Measurements from ENCODE around the gene ABCA6. TPM values are rescaled to one million over a fixed set of nuclear protein-coding genes. Genes with fewer than 3 reads are reported as not detected.

The ABCA6 gene, protein sequence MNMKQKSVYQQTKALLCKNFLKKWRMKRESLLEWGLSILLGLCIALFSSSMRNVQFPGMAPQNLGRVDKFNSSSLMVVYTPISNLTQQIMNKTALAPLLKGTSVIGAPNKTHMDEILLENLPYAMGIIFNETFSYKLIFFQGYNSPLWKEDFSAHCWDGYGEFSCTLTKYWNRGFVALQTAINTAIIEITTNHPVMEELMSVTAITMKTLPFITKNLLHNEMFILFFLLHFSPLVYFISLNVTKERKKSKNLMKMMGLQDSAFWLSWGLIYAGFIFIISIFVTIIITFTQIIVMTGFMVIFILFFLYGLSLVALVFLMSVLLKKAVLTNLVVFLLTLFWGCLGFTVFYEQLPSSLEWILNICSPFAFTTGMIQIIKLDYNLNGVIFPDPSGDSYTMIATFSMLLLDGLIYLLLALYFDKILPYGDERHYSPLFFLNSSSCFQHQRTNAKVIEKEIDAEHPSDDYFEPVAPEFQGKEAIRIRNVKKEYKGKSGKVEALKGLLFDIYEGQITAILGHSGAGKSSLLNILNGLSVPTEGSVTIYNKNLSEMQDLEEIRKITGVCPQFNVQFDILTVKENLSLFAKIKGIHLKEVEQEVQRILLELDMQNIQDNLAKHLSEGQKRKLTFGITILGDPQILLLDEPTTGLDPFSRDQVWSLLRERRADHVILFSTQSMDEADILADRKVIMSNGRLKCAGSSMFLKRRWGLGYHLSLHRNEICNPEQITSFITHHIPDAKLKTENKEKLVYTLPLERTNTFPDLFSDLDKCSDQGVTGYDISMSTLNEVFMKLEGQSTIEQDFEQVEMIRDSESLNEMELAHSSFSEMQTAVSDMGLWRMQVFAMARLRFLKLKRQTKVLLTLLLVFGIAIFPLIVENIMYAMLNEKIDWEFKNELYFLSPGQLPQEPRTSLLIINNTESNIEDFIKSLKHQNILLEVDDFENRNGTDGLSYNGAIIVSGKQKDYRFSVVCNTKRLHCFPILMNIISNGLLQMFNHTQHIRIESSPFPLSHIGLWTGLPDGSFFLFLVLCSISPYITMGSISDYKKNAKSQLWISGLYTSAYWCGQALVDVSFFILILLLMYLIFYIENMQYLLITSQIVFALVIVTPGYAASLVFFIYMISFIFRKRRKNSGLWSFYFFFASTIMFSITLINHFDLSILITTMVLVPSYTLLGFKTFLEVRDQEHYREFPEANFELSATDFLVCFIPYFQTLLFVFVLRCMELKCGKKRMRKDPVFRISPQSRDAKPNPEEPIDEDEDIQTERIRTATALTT (N-terminal part only)
- 0.15 TPM for total RNA-seq
- not detected for polyA plus RNA-seq

DNA sequence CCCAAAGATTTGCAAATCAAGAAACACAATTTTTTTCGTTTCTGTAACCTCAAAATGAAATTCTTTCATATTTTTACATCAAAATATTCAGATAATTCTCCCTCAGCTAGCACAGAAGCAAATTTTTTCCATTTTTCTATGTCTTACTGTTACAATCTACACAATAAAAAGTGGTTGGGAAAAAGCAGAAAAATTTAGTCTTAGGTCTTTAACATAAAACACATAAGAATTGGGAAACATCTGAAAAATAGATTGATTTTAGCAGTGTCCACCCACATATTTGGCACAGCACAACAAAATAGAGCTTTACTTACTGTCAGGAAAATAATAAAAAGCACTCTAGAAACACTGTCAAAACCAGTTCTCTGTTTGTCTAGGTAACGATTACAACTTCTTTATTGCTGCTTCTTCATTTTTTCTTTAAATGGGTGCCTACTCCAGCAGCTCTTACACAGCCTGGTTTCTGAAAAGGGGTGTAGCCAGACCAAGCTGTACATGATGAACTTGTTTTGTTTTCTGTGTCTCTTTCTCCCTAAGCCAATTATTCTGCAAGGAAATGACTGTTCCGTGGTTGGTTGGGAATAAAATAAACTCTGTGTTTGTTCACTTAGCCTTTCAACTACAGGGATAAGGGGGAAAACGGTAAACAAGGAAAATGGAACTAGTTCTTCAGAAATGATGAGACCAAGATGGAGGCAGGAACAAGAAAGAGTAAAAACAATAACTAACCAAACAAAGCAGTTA is at the start of gene ABCA6:
Gene ABCA6 (minus strand): TSS at position 465 of the 744 bp plus-strand sequence. CDS start 1,192 bp downstream, outside the sequence.
- Mint-ChIP-seq H3K27me3 (peaks cover 10% of the 10 kb centered on the region), H3K36me3 (no peaks in the 10 kb centered on the region), H3K9me3 (peaks cover 0 to 4% (median 0%) of the 10 kb centered on the region in 7 donors), H3K4me1 (no peaks in the 10 kb centered on the region), H3K27ac (no peak within 1 kb of the TSS), H3K4me3 (no peak within 1 kb of the TSS)
- no peak for ATAC-seq (ENCODE audit: low read depth in 2 of 2)
- no peak within 1 kb of the TSS for H3K27ac ChIP-seq (ENCODE audit: insufficient read depth, low read length, poor library complexity, severe bottlenecking)
- H3K36me3 ChIP-seq (ENCODE audit: control insufficient read depth, insufficient read depth, low read length) = no peaks in the 10 kb centered on the region
- DNase-seq = no peak
- no peaks in the 10 kb centered on the region for H3K9me3 ChIP-seq (ENCODE audit: control insufficient read depth in 2 of 2, low read length in 2 of 2)
- no peak within 1 kb of the TSS for H3K4me3 ChIP-seq (ENCODE audit: low read depth, low read length)
- no peaks in the 10 kb centered on the region for H3K4me1 ChIP-seq (ENCODE audit: control insufficient read depth, insufficient read depth, low read length, poor library complexity, severe bottlenecking)
- H3K27me3 ChIP-seq (ENCODE audit: control insufficient read depth, insufficient read depth, low read length) = no peaks in the 10 kb centered on the region

DNA sequence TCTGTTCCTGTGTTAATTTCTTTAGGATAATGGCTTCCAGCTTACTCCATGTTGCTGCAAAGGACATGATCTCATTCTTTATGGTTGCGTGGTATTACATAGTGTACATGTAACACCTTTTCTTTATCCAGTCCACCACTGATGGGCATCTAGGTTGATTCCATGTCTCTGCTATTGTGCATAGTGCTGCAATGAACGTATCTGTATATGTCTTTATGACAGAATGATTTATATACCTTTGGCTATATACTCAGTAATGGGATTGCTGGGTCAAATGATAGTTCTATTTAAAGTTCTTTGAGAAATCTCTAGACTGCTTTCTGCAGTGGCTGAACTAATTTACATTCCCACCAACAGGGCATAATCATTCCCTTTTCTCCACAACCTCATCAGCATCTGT is 47.1 kb upstream of the ABCA6 start:
- Histone ChIP-seq H3K27ac (ENCODE audit: insufficient read depth, low read length, poor library complexity, severe bottlenecking) (no peak overlapping the region), H3K4me1 (ENCODE audit: control insufficient read depth, insufficient read depth, low read length, poor library complexity, severe bottlenecking) (no peaks in the 10 kb centered on the region), H3K36me3 (ENCODE audit: control insufficient read depth, insufficient read depth, low read length) (no peaks in the 10 kb centered on the region), H3K4me3 (ENCODE audit: low read depth, low read length) (no peak overlapping the region), H3K9me3 (ENCODE audit: control insufficient read depth in 2 of 2, low read length in 2 of 2) (no peaks in the 10 kb centered on the region), H3K27me3 (ENCODE audit: control insufficient read depth, insufficient read depth, low read length) (no peaks in the 10 kb centered on the region)
- Mint-ChIP-seq H3K9me3 (no peaks in the 10 kb centered on the region), H3K4me3 (no peak overlapping the region), H3K36me3 (peaks cover 3% of the 10 kb centered on the region), H3K27me3 (no peaks in the 10 kb centered on the region), H3K4me1 (no peaks in the 10 kb centered on the region), H3K27ac (no peak overlapping the region)
- DNase-seq (no peak), ATAC-seq (ENCODE audit: low read depth in 2 of 2) (no peak)

DNA sequence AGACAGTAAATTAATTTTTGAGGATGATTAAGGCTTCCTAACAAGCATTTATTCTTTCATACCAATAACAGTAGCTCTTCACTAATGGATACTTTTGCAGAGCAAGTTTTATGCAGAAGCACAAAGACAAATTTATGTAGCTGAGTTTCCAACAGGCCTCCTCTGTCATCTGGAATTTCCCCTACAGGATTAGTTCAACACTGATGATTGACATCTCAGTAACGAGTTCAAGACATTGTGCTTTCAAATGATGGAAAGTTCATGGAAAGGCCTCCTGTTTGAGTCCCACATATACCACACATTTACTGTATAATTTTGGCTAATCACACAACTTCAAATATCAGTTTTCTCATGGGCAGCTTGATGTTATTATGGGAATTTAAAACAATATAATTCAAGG is 46.4 kb upstream of the ABCA6 start:
- Histone ChIP-seq H3K36me3 (ENCODE audit: control insufficient read depth, insufficient read depth, low read length) (no peaks in the 10 kb centered on the region), H3K4me1 (ENCODE audit: control insufficient read depth, insufficient read depth, low read length, poor library complexity, severe bottlenecking) (no peaks in the 10 kb centered on the region), H3K4me3 (ENCODE audit: low read depth, low read length) (no peak overlapping the region), H3K9me3 (ENCODE audit: control insufficient read depth in 2 of 2, low read length in 2 of 2) (no peaks in the 10 kb centered on the region), H3K27ac (ENCODE audit: insufficient read depth, low read length, poor library complexity, severe bottlenecking) (no peak overlapping the region), H3K27me3 (ENCODE audit: control insufficient read depth, insufficient read depth, low read length) (no peaks in the 10 kb centered on the region)
- DNase-seq = no peak
- Mint-ChIP-seq H3K9me3 (no peaks in the 10 kb centered on the region), H3K27me3 (no peaks in the 10 kb centered on the region), H3K4me1 (no peaks in the 10 kb centered on the region), H3K36me3 (peaks cover 3% of the 10 kb centered on the region), H3K4me3 (no peak overlapping the region), H3K27ac (no peak overlapping the region)
- ATAC-seq (ENCODE audit: low read depth in 2 of 2) = no peak

DNA sequence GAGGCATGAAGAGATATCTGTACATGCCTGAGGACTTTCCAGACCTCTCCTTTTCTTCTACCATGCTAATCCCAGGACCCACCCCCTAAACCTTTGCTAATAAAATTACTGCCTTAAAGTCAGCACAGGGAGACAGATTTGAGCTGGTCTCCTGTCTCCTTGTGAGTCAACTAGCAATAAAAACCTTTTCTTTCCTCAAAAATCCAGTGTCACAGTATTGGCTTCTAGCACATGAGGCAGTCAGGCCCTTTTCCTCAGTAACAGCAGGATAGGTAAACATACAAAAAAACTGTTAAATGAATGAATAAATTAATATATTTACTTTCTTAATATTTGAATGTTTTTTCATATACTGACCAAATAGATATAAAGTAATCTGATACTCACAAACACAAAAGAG is 45.6 kb upstream of the ABCA6 start:
- H3K27me3 ChIP-seq (ENCODE audit: control insufficient read depth, insufficient read depth, low read length) = no peaks in the 10 kb centered on the region
- H3K36me3 ChIP-seq (ENCODE audit: control insufficient read depth, insufficient read depth, low read length) = no peaks in the 10 kb centered on the region
- Mint-ChIP-seq H3K4me3 (no peak overlapping the region), H3K36me3 (peaks cover 3% of the 10 kb centered on the region), H3K27ac (no peak overlapping the region), H3K27me3 (no peaks in the 10 kb centered on the region), H3K9me3 (no peaks in the 10 kb centered on the region), H3K4me1 (no peaks in the 10 kb centered on the region)
- DNase-seq (no peak), ATAC-seq (ENCODE audit: low read depth in 2 of 2) (no peak)
- H3K4me3 ChIP-seq (ENCODE audit: low read depth, low read length) = no peak overlapping the region
- H3K9me3 ChIP-seq (ENCODE audit: control insufficient read depth in 2 of 2, low read length in 2 of 2) = no peaks in the 10 kb centered on the region
- no peaks in the 10 kb centered on the region for H3K4me1 ChIP-seq (ENCODE audit: control insufficient read depth, insufficient read depth, low read length, poor library complexity, severe bottlenecking)
- no peak overlapping the region for H3K27ac ChIP-seq (ENCODE audit: insufficient read depth, low read length, poor library complexity, severe bottlenecking)

DNA sequence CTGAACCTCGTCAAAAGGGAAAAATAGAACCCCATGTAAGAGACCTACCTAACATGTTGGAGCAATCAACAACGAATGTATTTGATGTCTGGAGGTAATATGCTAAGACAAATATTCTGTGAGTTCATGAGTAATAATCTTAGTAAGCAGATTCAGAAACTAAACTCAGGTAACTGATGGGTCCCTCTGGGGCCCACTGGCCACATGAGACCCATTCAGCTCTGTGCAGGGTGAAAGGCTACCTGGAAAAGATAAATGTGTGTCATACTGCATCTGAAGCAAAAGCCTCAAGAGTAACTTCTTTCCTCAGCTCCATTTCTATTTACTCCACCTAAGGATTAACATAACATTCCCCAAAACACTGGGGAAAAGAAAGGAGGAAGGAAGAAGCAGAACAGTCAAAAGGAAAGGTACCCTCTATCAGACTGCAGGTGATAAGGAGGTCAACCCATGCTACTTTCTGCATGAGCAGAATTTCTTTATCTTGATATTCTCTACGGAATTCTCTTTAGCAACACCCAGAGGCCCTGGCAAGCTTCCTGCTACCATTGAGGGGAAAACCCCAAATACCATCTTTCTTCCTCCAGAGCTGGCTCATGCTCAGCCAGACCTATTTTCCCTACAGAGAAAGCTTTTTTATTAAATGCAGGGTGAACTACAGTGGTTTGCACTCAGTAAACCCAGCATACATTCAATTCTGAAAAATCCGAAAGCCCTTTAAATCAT is 37.7 kb upstream of the ABCA6 start:
- Mint-ChIP-seq H3K27ac (no peak overlapping the region), H3K27me3 (no peaks in the 10 kb centered on the region), H3K4me3 (no peak overlapping the region), H3K36me3 (peaks cover 1% of the 10 kb centered on the region), H3K4me1 (no peaks in the 10 kb centered on the region), H3K9me3 (no peaks in the 10 kb centered on the region)
- no peak for DNase-seq
- ATAC-seq (ENCODE audit: low read depth in 2 of 2) = no peak
- Histone ChIP-seq H3K9me3 (ENCODE audit: control insufficient read depth in 2 of 2, low read length in 2 of 2) (no peaks in the 10 kb centered on the region), H3K27ac (ENCODE audit: insufficient read depth, low read length, poor library complexity, severe bottlenecking) (no peak overlapping the region), H3K4me1 (ENCODE audit: control insufficient read depth, insufficient read depth, low read length, poor library complexity, severe bottlenecking) (no peaks in the 10 kb centered on the region), H3K4me3 (ENCODE audit: low read depth, low read length) (no peak overlapping the region), H3K27me3 (ENCODE audit: control insufficient read depth, insufficient read depth, low read length) (no peaks in the 10 kb centered on the region), H3K36me3 (ENCODE audit: control insufficient read depth, insufficient read depth, low read length) (no peaks in the 10 kb centered on the region)

DNA sequence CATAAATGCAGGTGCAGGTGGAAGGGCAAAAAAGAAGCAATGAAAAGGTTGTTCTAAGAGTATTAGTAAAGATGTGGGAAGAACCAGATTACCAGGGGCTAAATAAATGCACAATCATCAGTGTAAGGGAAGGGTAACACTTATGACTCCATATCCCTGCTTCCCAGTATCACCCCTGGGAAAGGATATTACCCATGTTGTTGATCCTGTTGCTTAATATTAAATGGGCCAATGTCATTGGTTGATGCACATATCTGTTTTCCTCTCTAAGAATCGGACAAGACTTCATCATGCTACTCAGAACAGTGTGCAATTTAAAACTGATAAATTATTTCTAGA is 34.7 kb upstream of the ABCA6 start:
- H3K4me1 ChIP-seq (ENCODE audit: control insufficient read depth, insufficient read depth, low read length, poor library complexity, severe bottlenecking) = no peaks in the 10 kb centered on the region
- DNase-seq (no peak), ATAC-seq (ENCODE audit: low read depth in 2 of 2) (no peak)
- no peaks in the 10 kb centered on the region for H3K36me3 ChIP-seq (ENCODE audit: control insufficient read depth, insufficient read depth, low read length)
- H3K27me3 ChIP-seq (ENCODE audit: control insufficient read depth, insufficient read depth, low read length) = no peaks in the 10 kb centered on the region
- no peak overlapping the region for H3K27ac ChIP-seq (ENCODE audit: insufficient read depth, low read length, poor library complexity, severe bottlenecking)
- Mint-ChIP-seq H3K4me1 (no peaks in the 10 kb centered on the region), H3K27ac (no peak overlapping the region), H3K27me3 (no peaks in the 10 kb centered on the region), H3K36me3 (no peaks in the 10 kb centered on the region), H3K4me3 (no peak overlapping the region), H3K9me3 (no peaks in the 10 kb centered on the region)
- H3K9me3 ChIP-seq (ENCODE audit: control insufficient read depth in 2 of 2, low read length in 2 of 2) = no peaks in the 10 kb centered on the region
- H3K4me3 ChIP-seq (ENCODE audit: low read depth, low read length) = no peak overlapping the region
